Neural cell (in vitro differentiated cells): Measurements from ENCODE around the gene SH3D19. TPM values are rescaled to one million over a fixed set of nuclear protein-coding genes. Genes with fewer than 3 reads are reported as not detected.

Source experiments
- H2AFZ ChIP-seq: fragments of 200-600, 300-800 bp; sonication (generic), shearing (Covaris generic); 2 replicates; pipeline ENCODE4 v1.6.0; 2014; ENCODE audit warnings: low read depth, mild to moderate bottlenecking, antibody characterized with exemption, low read length, moderate library complexity
- H3F3A ChIP-seq: fragments of 200-600 bp; shearing (Covaris generic); 2 replicates; pipeline ENCODE4 v1.6.1; 2016; ENCODE audit warnings: mild to moderate bottlenecking, moderate library complexity, mixed read lengths, antibody characterized with exemption, low read length; ENCODE audit not compliant: insufficient read depth, poor library complexity, severe bottlenecking
- H3K27ac ChIP-seq: fragments of 200-600, 300-800 bp; sonication (generic), shearing (Covaris generic); 2 replicates; pipeline ENCODE4 v1.5.1; 2014; ENCODE audit warnings: mild to moderate bottlenecking, low read length, moderate library complexity
- H3K27me3 ChIP-seq: fragments of 300-800, 200-600 bp; sonication (generic), shearing (Covaris generic); 2 replicates; pipeline ENCODE4 v1.6.0; 2014; ENCODE audit warnings: mild to moderate bottlenecking, low read depth, low read length, moderate library complexity; ENCODE audit not compliant: insufficient read depth
- H3K36me3 ChIP-seq: fragments of 300-800, 200-600 bp; sonication (generic), shearing (Covaris generic); 2 replicates; pipeline ENCODE4 v1.5.1; 2014; ENCODE audit warnings: mild to moderate bottlenecking, antibody characterized with exemption, low read length, moderate library complexity; ENCODE audit not compliant: insufficient read depth
- H3K4me2 ChIP-seq: fragments of 300-800, 200-600 bp; sonication (generic), shearing (Covaris generic); 2 replicates; pipeline ENCODE4 v1.6.0; 2014; ENCODE audit warnings: mild to moderate bottlenecking, low read length
- H3K4me3 ChIP-seq: fragments of 300-800, 200-600 bp; sonication (generic), shearing (Covaris generic); 2 replicates; pipeline ENCODE4 v1.5.1; 2014; ENCODE audit warnings: mild to moderate bottlenecking, low read length, moderate library complexity
- H3K79me2 ChIP-seq: fragments of 200-600 bp; shearing (Covaris generic); replicated peaks from 2 replicates; pipeline ENCODE4 v1.6.0; 2014; ENCODE audit warnings: mild to moderate bottlenecking, low read length, moderate library complexity; ENCODE audit not compliant: insufficient read depth
- H3K9ac ChIP-seq: fragments of 300-800, 200-600 bp; sonication (generic), shearing (Covaris generic); 2 replicates; pipeline ENCODE4 v1.6.1; 2016; ENCODE audit warnings: mild to moderate bottlenecking, low read length, mixed read lengths
- H3K9me2 ChIP-seq: fragments of 200-600 bp; shearing (Covaris generic); 2 replicates; pipeline ENCODE4 v1.6.1; 2016; ENCODE audit warnings: mild to moderate bottlenecking, low read length, mixed read lengths; ENCODE audit not compliant: insufficient read depth
- H3K9me3 ChIP-seq: fragments of 200-600, 300-800 bp; sonication (generic), shearing (Covaris generic); 2 replicates; pipeline ENCODE4 v1.6.1; 2016; ENCODE audit warnings: mild to moderate bottlenecking, mixed run types, low read length, moderate library complexity, mixed read lengths
- H4K20me1 ChIP-seq: fragments of 200-600 bp; shearing (Covaris generic); 2 replicates; pipeline ENCODE4 v1.6.1; 2016; ENCODE audit warnings: mild to moderate bottlenecking, mixed run types; ENCODE audit not compliant: insufficient read depth
- CTCF ChIP-seq: fragments of 450-650 bp; IDR thresholded peaks from 2 replicates; pipeline ENCODE4 v1.5.1; 2014; ENCODE audit warnings: antibody characterized with exemption, mild to moderate bottlenecking, moderate library complexity; ENCODE audit not compliant: poor library complexity, severe bottlenecking
- EP300 ChIP-seq: fragments of 450-650 bp; conservative IDR thresholded peaks from 2 replicates; pipeline ENCODE4 v1.6.1; 2014; ENCODE audit warnings: antibody characterized with exemption, mild to moderate bottlenecking, moderate library complexity; ENCODE audit not compliant: poor library complexity, severe bottlenecking
- EZH2 ChIP-seq: fragments of 200-600, 300-800 bp; shearing (Covaris generic), sonication (generic); IDR thresholded peaks from 2 replicates; pipeline ENCODE4 v1.6.1; 2014; ENCODE audit warnings: antibody characterized with exemption, low read length, borderline replicate concordance, mild to moderate bottlenecking; ENCODE audit not compliant: insufficient read depth, poor library complexity, severe bottlenecking
- MXI1 ChIP-seq: fragments of 450-650 bp; conservative IDR thresholded peaks from 2 replicates; pipeline ENCODE4 v1.6.1; 2014; ENCODE audit warnings: antibody characterized with exemption, mild to moderate bottlenecking; ENCODE audit not compliant: poor library complexity, severe bottlenecking
- POLR2AphosphoS5 ChIP-seq: IDR thresholded peaks from 2 replicates; pipeline ENCODE4 v1.6.1; 2012
- RAD21 ChIP-seq: fragments of 450-650 bp; conservative IDR thresholded peaks from 2 replicates; pipeline ENCODE4 v1.6.1; 2014; ENCODE audit warnings: antibody characterized with exemption, mild to moderate bottlenecking, moderate library complexity
- REST ChIP-seq: IDR thresholded peaks from 2 replicates; pipeline ENCODE4 v1.6.1; 2012; ENCODE audit warnings: borderline replicate concordance
- SMC3 ChIP-seq: fragments of 450-650 bp; conservative IDR thresholded peaks from 2 replicates; pipeline ENCODE4 v1.6.1; 2014; ENCODE audit warnings: antibody characterized with exemption, mild to moderate bottlenecking, moderate library complexity; ENCODE audit not compliant: poor library complexity
- TAF1 ChIP-seq: IDR thresholded peaks from 2 replicates; pipeline ENCODE4 v1.6.1; 2012; ENCODE audit warnings: low read depth
- polyA plus RNA-seq: library from polyadenylated mRNA; depleted of rRNA; stranded (reverse); fragments of >200 nt; gene quantifications from 2 replicates; pipeline ENCODE4 v1.2.3, GENCODE V29; 2014

Gene SH3D19
- polyA plus RNA-seq, 1 donor from 2014 or later = 0.46 TPM

GRCh38 chr4:151248519-151248918, 76.9 kb downstream of the SH3D19 start:
- H3K9me2 ChIP-seq = no peaks in the 10 kb centered on the region
- H3K36me3 ChIP-seq = no peaks in the 10 kb centered on the region
- H3K9ac ChIP-seq = no peak overlapping the region
- no peaks in the 10 kb centered on the region for H3K27me3 ChIP-seq
- no peaks in the 10 kb centered on the region for H3K79me2 ChIP-seq
- H4K20me1 ChIP-seq = no peaks in the 10 kb centered on the region
- TF ChIP-seq TAF1 (no peak), EZH2 (no peak), EP300 (no peak), CTCF (no peak), POLR2AphosphoS5 (no peak), MXI1 (no peak), SMC3 (no peak), REST (no peak), RAD21 (no peak)
- no peak overlapping the region for H2AFZ ChIP-seq
- H3K9me3 ChIP-seq = no peaks in the 10 kb centered on the region
- H3K4me3 ChIP-seq = no peak overlapping the region
- H3K4me2 ChIP-seq = no peak overlapping the region
- H3K27ac ChIP-seq = no peak overlapping the region
- no peaks in the 10 kb centered on the region for H3F3A ChIP-seq

DNA sequence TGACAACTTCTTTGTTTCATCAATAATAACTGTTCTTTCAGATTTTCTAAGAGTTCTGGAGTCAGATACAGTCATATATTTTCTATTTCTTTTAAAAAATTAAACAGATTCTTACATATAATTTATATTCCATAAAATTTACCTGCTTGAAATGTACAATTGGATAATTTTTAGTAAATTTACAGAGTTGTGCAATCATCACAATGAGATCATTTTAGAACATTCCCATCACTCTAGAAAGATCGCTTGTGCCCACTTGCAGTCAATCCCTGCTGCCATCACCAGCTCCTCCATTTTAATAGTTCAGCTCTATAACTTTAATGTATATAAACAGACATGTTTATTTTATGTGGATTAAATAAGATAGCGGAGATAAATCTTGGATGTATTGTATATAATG, 78.0 kb downstream of the SH3D19 start:
- no peaks in the 10 kb centered on the region for H3K79me2 ChIP-seq
- no peaks in the 10 kb centered on the region for H3K36me3 ChIP-seq
- H3K9ac ChIP-seq = no peak overlapping the region
- H4K20me1 ChIP-seq = no peaks in the 10 kb centered on the region
- no peaks in the 10 kb centered on the region for H3K9me3 ChIP-seq
- TF ChIP-seq REST (no peak), CTCF (no peak), TAF1 (no peak), POLR2AphosphoS5 (no peak), EP300 (no peak), SMC3 (no peak), MXI1 (no peak), RAD21 (no peak), EZH2 (no peak)
- H2AFZ ChIP-seq = no peak overlapping the region
- no peaks in the 10 kb centered on the region for H3F3A ChIP-seq
- no peak overlapping the region for H3K4me3 ChIP-seq
- H3K27ac ChIP-seq = no peak overlapping the region
- H3K4me2 ChIP-seq = no peak overlapping the region
- H3K9me2 ChIP-seq = no peaks in the 10 kb centered on the region
- no peaks in the 10 kb centered on the region for H3K27me3 ChIP-seq
